IMR-90 (cell line): Measurements from ENCODE around the gene ASTN2. TPM values are rescaled to one million over a fixed set of nuclear protein-coding genes. Genes with fewer than 3 reads are reported as not detected.

Source experiments
- ATAC-seq: fragments of 200-7000 bp; cut with Tn5 transposase; 2 replicates; pipeline ENCODE4 v1.9.1; 2020; ENCODE audit warnings: low read depth, mild to moderate bottlenecking, moderate library complexity
- BruUV-seq: library from RNA; stranded (reverse); fragments of 400-500 nt; replicated peaks from 2 replicates; lab custom pipeline; 2021; lab: Mats Ljungman, UMichigan
- CTCF ChIA-PET: fragments of 300-600 bp; formaldehyde crosslinking; extraction: SDS; loops from one replicate; lab custom pipeline; 2021; ENCODE audit warnings: antibody characterized with exemption; lab: Yijun Ruan, JAX
- POLR2A ChIA-PET: fragments of 300-600 bp; sonication (Branson Sonifier 250); formaldehyde crosslinking; loops from one replicate; lab custom pipeline; 2022; ENCODE audit warnings: antibody characterized with exemption; ENCODE audit not compliant: unreplicated experiment; lab: Charles Lee
- DNase-seq: peaks from one replicate; pipeline ENCODE4 v3.0.0; 2013
- H2AFZ ChIP-seq: replicated peaks from 2 replicates; pipeline ENCODE3; 2013; ENCODE audit warnings: low read length, mild to moderate bottlenecking; ENCODE audit not compliant: poor library complexity
- H2AK5ac ChIP-seq: 2 replicates; pipeline ENCODE4 v1.6.1; 2013; ENCODE audit warnings: low read depth, low read length, inconsistent platforms
- H2AK9ac ChIP-seq: replicated peaks from 2 replicates; pipeline ENCODE3; 2013; ENCODE audit warnings: mild to moderate bottlenecking, low read depth, low read length, moderate library complexity; ENCODE audit not compliant: poor library complexity
- H2BK120ac ChIP-seq: 2 replicates; pipeline ENCODE4 v1.6.1; 2013; ENCODE audit warnings: low read depth, low read length, inconsistent platforms
- H2BK15ac ChIP-seq: 3 replicates; pipeline ENCODE4 v1.6.1; 2013; ENCODE audit warnings: low read depth, low read length, inconsistent platforms
- H2BK20ac ChIP-seq: 2 replicates; pipeline ENCODE4 v1.6.1; 2013; ENCODE audit warnings: low read depth, mild to moderate bottlenecking, inconsistent platforms, low read length, moderate library complexity
- H2BK5ac ChIP-seq: 2 replicates; pipeline ENCODE4 v1.6.1; 2013; ENCODE audit warnings: mild to moderate bottlenecking, low read depth, low read length, inconsistent platforms; ENCODE audit not compliant: poor library complexity, severe bottlenecking
- H3K14ac ChIP-seq: replicated peaks from 2 replicates; pipeline ENCODE4 v1.6.1; 2013; ENCODE audit warnings: low read depth, low read length, inconsistent platforms
- H3K18ac ChIP-seq: 2 replicates; pipeline ENCODE4 v1.6.1; 2013; ENCODE audit warnings: low read depth, low read length, control low read depth
- H3K23ac ChIP-seq: 2 replicates; pipeline ENCODE4 v1.6.1; 2013; ENCODE audit warnings: low read depth, low read length, inconsistent platforms
- H3K27ac ChIP-seq: 2 replicates; pipeline ENCODE4 v1.5.1; 2013; ENCODE audit warnings: mild to moderate bottlenecking, control low read depth, low read length; ENCODE audit not compliant: insufficient read depth
- H3K27me3 ChIP-seq: 2 replicates; pipeline ENCODE4 v1.6.1; 2013; ENCODE audit warnings: low read length; ENCODE audit not compliant: control insufficient read depth, insufficient read depth
- H3K36me3 ChIP-seq: 2 replicates; pipeline ENCODE4 v1.6.1; 2013; ENCODE audit warnings: low read length, mixed read lengths; ENCODE audit not compliant: control insufficient read depth, insufficient read depth
- H3K4ac ChIP-seq: 2 replicates; pipeline ENCODE4 v1.6.1; 2013; ENCODE audit warnings: low read depth, low read length, inconsistent platforms
- H3K4me1 ChIP-seq: 2 replicates; pipeline ENCODE4 v1.6.1; 2013; ENCODE audit warnings: low read length, mixed read lengths; ENCODE audit not compliant: control insufficient read depth, insufficient read depth
- H3K4me2 ChIP-seq: 2 replicates; pipeline ENCODE4 v1.6.1; 2013; ENCODE audit warnings: low read depth, mild to moderate bottlenecking, control low read depth, low read length, moderate library complexity
- H3K4me3 ChIP-seq: 2 replicates; pipeline ENCODE4 v1.5.1; 2013; ENCODE audit warnings: low read depth, mild to moderate bottlenecking, control low read depth, low read length, moderate library complexity; ENCODE audit not compliant: insufficient read depth
- H3K56ac ChIP-seq: 2 replicates; pipeline ENCODE4 v1.6.1; 2013; ENCODE audit warnings: low read length, inconsistent platforms; ENCODE audit not compliant: insufficient read depth; ENCODE audit errors: extremely low read depth
- H3K79me1 ChIP-seq, 2 experiments: 2 replicates each; pipeline ENCODE4 v1.6.1; 2013; ENCODE audit warnings: low read length in 2 of 2, inconsistent platforms in 1 of 2, low read depth in 1 of 2
- H3K9ac ChIP-seq: 2 replicates; pipeline ENCODE4 v1.6.1; 2013; ENCODE audit warnings: low read depth, low read length, control low read depth
- H3K9me1 ChIP-seq: 2 replicates; pipeline ENCODE4 v1.6.1; 2013; ENCODE audit warnings: low read length, inconsistent platforms; ENCODE audit not compliant: insufficient read depth
- H3K9me3 ChIP-seq: 2 replicates; pipeline ENCODE4 v1.6.1; 2013; ENCODE audit warnings: low read length; ENCODE audit not compliant: control insufficient read depth, insufficient read depth
- H4K20me1 ChIP-seq: 2 replicates; pipeline ENCODE4 v1.6.1; 2013; ENCODE audit warnings: low read length, inconsistent platforms; ENCODE audit not compliant: insufficient read depth
- H4K5ac ChIP-seq: 2 replicates; pipeline ENCODE4 v1.6.1; 2013; ENCODE audit warnings: mild to moderate bottlenecking, low read depth, low read length, control low read depth
- H4K8ac ChIP-seq, 2 experiments: 2 replicates each; pipeline ENCODE4 v1.6.1; 2013; ENCODE audit warnings: low read depth in 2 of 2, low read length in 2 of 2, control low read depth in 1 of 2, inconsistent platforms in 1 of 2
- H4K91ac ChIP-seq: 2 replicates; pipeline ENCODE4 v1.6.1; 2013; ENCODE audit warnings: low read depth, low read length, inconsistent platforms; ENCODE audit not compliant: insufficient read depth
- BHLHE40 ChIP-seq: fragments of 150-350 bp; IDR thresholded peaks from 2 replicates; pipeline ENCODE4 v1.6.1; 2016; ENCODE audit warnings: mild to moderate bottlenecking, low read depth, low read length
- CEBPB ChIP-seq: IDR thresholded peaks from 2 replicates; pipeline ENCODE4 v1.6.1; 2012; ENCODE audit warnings: low read depth, low read length, improper control_type of control experiment
- CHD1 ChIP-seq: IDR thresholded peaks from 2 replicates; pipeline ENCODE4 v1.6.1; 2012; ENCODE audit warnings: low read depth, low read length, improper control_type of control experiment
- FOS ChIP-seq: fragments of 150-350 bp; IDR thresholded peaks from 2 replicates; pipeline ENCODE4 v1.6.1; 2016; ENCODE audit warnings: low read depth, low read length
- MAFK ChIP-seq: IDR thresholded peaks from 2 replicates; pipeline ENCODE4 v1.6.1; 2012; ENCODE audit warnings: low read depth, low read length, improper control_type of control experiment
- MXI1 ChIP-seq: IDR thresholded peaks from 2 replicates; pipeline ENCODE4 v1.6.1; 2012; ENCODE audit warnings: low read depth, mild to moderate bottlenecking, low read length, moderate library complexity, borderline replicate concordance
- NFE2L2 ChIP-seq: fragments of 150-350 bp; IDR thresholded peaks from 2 replicates; pipeline ENCODE4 v1.6.1; 2016; ENCODE audit warnings: low read depth, mild to moderate bottlenecking, low read length
- POLR2A ChIP-seq: IDR thresholded peaks from 2 replicates; pipeline ENCODE4 v1.6.1; 2012; ENCODE audit warnings: mild to moderate bottlenecking, low read depth, low read length
- RAD21 ChIP-seq: IDR thresholded peaks from 2 replicates; pipeline ENCODE4 v1.6.1; 2012; ENCODE audit warnings: low read length, improper control_type of control experiment
- RFX5 ChIP-seq: IDR thresholded peaks from 2 replicates; pipeline ENCODE4 v1.8.0; 2012; ENCODE audit warnings: low read depth, mild to moderate bottlenecking, low read length, moderate library complexity
- SMC3 ChIP-seq: fragments of 150-350 bp; IDR thresholded peaks from 2 replicates; pipeline ENCODE4 v1.6.1; 2016; ENCODE audit warnings: low read depth, mild to moderate bottlenecking, antibody characterized with exemption, low read length, moderate library complexity
- USF2 ChIP-seq: fragments of 150-350 bp; IDR thresholded peaks from 2 replicates; pipeline ENCODE4 v1.6.1; 2017; ENCODE audit warnings: mild to moderate bottlenecking, antibody characterized with exemption, low read length, low read depth
- dilution Hi-C: fragments of 300-500 bp; cut with HindIII; formaldehyde crosslinking; loops from one replicate; pipeline ENCODE4 v1.14.3; 2018; ENCODE audit warnings: low sequenced_read_pairs; ENCODE audit not compliant: unreplicated experiment
- in situ Hi-C: fragments of 300-500 bp; cut with MboI; formaldehyde crosslinking; loops from 3 replicates; pipeline ENCODE4 v1.14.3; 2019; ENCODE audit warnings: low sequenced_read_pairs, inconsistent platforms, mixed read lengths
- intact Hi-C: fragments of 100-400 bp; cut with micrococcal nuclease; formaldehyde crosslinking; loops from 2 replicates; pipeline ENCODE4 v1.10.0; 2022
- polyA plus RNA-seq, 3 experiments: library from polyadenylated mRNA; depleted of rRNA; stranded (reverse); fragments of >200 nt; gene quantifications; 2 replicates each; pipeline ENCODE4 v1.2.3, GENCODE V29; 2012; ENCODE audit warnings: low replicate concordance in 1 of 3
- total RNA-seq: library from RNA; depleted of rRNA; stranded (reverse); fragments of >200 nt; gene quantifications from 2 replicates; pipeline ENCODE4 v1.2.3, GENCODE V29; 2012
- TF ChIP-seq, protein P1 (sequence below): conservative IDR thresholded peaks from 2 replicates; pipeline ENCODE4 v1.5.1; 2012; ENCODE audit warnings: mild to moderate bottlenecking, low read depth, low read length, improper control_type of control experiment
- TF ChIP-seq, protein P2 (sequence below): fragments of 150-350 bp; IDR thresholded peaks from 2 replicates; pipeline ENCODE4 v1.6.1; 2016; ENCODE audit warnings: low read depth, mild to moderate bottlenecking, low read length, moderate library complexity, borderline replicate concordance

ASTN2 gene
- total and polyA plus RNA-seq, 2 of the 4 experiments (the other 2 are of a cell fraction) = 3.8 to 6.8 TPM

GRCh38 chr9:116452634-116453033 lies 962.2 kb downstream of the ASTN2 start:
- ChIA-PET POLR2A (no interaction called here), CTCF (no interaction called here)
- no peak overlapping the region for H3K14ac ChIP-seq
- H4K91ac ChIP-seq = no peak overlapping the region
- no peak overlapping the region for H3K23ac ChIP-seq
- H2BK20ac ChIP-seq = no peak overlapping the region
- H3K36me3 ChIP-seq = no peaks in the 10 kb centered on the region
- H3K27me3 ChIP-seq = no peaks in the 10 kb centered on the region
- ATAC-seq = no peak
- H3K9me1 ChIP-seq = peaks cover 3% of the 10 kb centered on the region; the same call in 1 of the 2 replicates
- H3K56ac ChIP-seq = no peak overlapping the region
- no peak overlapping the region for H2BK5ac ChIP-seq
- H3K9ac ChIP-seq = no peak overlapping the region
- no peak overlapping the region for H2AFZ ChIP-seq
- dilution Hi-C loops (no loop called here), in situ Hi-C loops (no loop called here), intact Hi-C loops (no loop called here)
- no peak overlapping the region for H2AK5ac ChIP-seq
- H3K18ac ChIP-seq = no peak overlapping the region
- TF ChIP-seq CHD1 = no peak
- TF ChIP-seq CEBPB = no peak
- TF ChIP-seq POLR2A = no peak
- no peak for TF ChIP-seq MXI1
- no peak for TF ChIP-seq NFE2L2
- no peak for TF ChIP-seq RFX5
- TF ChIP-seq MAFK = no peak
- TF ChIP-seq SMC3 = no peak
- no peak for TF ChIP-seq FOS
- TF ChIP-seq, protein P1, sequence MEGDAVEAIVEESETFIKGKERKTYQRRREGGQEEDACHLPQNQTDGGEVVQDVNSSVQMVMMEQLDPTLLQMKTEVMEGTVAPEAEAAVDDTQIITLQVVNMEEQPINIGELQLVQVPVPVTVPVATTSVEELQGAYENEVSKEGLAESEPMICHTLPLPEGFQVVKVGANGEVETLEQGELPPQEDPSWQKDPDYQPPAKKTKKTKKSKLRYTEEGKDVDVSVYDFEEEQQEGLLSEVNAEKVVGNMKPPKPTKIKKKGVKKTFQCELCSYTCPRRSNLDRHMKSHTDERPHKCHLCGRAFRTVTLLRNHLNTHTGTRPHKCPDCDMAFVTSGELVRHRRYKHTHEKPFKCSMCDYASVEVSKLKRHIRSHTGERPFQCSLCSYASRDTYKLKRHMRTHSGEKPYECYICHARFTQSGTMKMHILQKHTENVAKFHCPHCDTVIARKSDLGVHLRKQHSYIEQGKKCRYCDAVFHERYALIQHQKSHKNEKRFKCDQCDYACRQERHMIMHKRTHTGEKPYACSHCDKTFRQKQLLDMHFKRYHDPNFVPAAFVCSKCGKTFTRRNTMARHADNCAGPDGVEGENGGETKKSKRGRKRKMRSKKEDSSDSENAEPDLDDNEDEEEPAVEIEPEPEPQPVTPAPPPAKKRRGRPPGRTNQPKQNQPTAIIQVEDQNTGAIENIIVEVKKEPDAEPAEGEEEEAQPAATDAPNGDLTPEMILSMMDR = no peak
- TF ChIP-seq, protein P2, sequence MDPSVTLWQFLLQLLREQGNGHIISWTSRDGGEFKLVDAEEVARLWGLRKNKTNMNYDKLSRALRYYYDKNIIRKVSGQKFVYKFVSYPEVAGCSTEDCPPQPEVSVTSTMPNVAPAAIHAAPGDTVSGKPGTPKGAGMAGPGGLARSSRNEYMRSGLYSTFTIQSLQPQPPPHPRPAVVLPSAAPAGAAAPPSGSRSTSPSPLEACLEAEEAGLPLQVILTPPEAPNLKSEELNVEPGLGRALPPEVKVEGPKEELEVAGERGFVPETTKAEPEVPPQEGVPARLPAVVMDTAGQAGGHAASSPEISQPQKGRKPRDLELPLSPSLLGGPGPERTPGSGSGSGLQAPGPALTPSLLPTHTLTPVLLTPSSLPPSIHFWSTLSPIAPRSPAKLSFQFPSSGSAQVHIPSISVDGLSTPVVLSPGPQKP = no peak
- TF ChIP-seq RAD21 = no peak
- no peak for TF ChIP-seq USF2
- no peak for TF ChIP-seq BHLHE40
- H3K4me2 ChIP-seq = no peak overlapping the region
- H3K79me1 ChIP-seq = no peaks in the 10 kb centered on the region
- no peak overlapping the region for H2BK120ac ChIP-seq
- no peak overlapping the region for H3K4me3 ChIP-seq
- no peaks in the 10 kb centered on the region for H4K20me1 ChIP-seq
- no peak overlapping the region for H2BK15ac ChIP-seq
- no peak overlapping the region for H3K4ac ChIP-seq
- peaks cover 5% of the 10 kb centered on the region for H3K4me1 ChIP-seq
- DNase-seq = no peak
- no TSS peak for BruUV-seq
- H3K9me3 ChIP-seq = peaks cover 2% of the 10 kb centered on the region
- no peak overlapping the region for H4K5ac ChIP-seq
- no peak overlapping the region for H4K8ac ChIP-seq
- H2AK9ac ChIP-seq = no peak overlapping the region
- H3K27ac ChIP-seq = no peak overlapping the region
